PFSK-1 (cell line): ENCODE data around the gene AMOTL1.

Experiments
- SIN3A ChIP-seq: IDR thresholded peaks from 2 replicates; pipeline ENCODE4 v1.6.1; 2012; ENCODE audit warnings: mild to moderate bottlenecking, low read length, moderate library complexity, borderline replicate concordance; ENCODE audit not compliant: insufficient read depth
- TAF1 ChIP-seq: IDR thresholded peaks from 2 replicates; pipeline ENCODE4 v1.6.1; 2012; ENCODE audit warnings: low read length, control low read depth, borderline replicate concordance; ENCODE audit not compliant: insufficient read depth

GRCh38 chr11:94759522-94759921, 8.6 kb upstream of the AMOTL1 start:
- TF ChIP-seq SIN3A = no peak
- no peak for TF ChIP-seq TAF1
